Liver (tissue), 3 donors: ENCODE data around the gene LUC7L3.

ENCODE experiments used
- FOXA1 ChIP-seq: IDR thresholded peaks from 2 replicates; pipeline ENCODE4 v1.6.1; 2016; ENCODE audit warnings: antibody characterized with exemption
- GABPA ChIP-seq, 2 donors: IDR thresholded peaks in 1 of 2; conservative IDR thresholded peaks in 1 of 2; 2 replicates each; pipeline ENCODE4 v1.6.1; 2016; ENCODE audit warnings: antibody characterized with exemption in 2 of 2, mild to moderate bottlenecking in 1 of 2, moderate library complexity in 1 of 2
- JUND ChIP-seq, 2 donors: IDR thresholded peaks; 2 replicates each; pipeline ENCODE4 v1.6.1; 2016; ENCODE audit warnings: antibody characterized with exemption in 2 of 2
- MAX ChIP-seq: IDR thresholded peaks from 2 replicates; pipeline ENCODE4 v1.6.1; 2016; ENCODE audit warnings: antibody characterized with exemption
- RAD21 ChIP-seq, 2 donors: IDR thresholded peaks; 2 replicates each; pipeline ENCODE4 v1.6.1; 2016; ENCODE audit warnings: antibody characterized with exemption in 2 of 2, mild to moderate bottlenecking in 2 of 2
- TAF1 ChIP-seq: conservative IDR thresholded peaks from 2 replicates; pipeline ENCODE4 v1.6.1; 2016; ENCODE audit warnings: antibody characterized with exemption, mild to moderate bottlenecking
- ZBTB33 ChIP-seq: IDR thresholded peaks from 2 replicates; pipeline ENCODE4 v1.6.1; 2016; ENCODE audit warnings: antibody characterized with exemption
- TF ChIP-seq, protein P1 (sequence below): fragments of 150-350 bp; IDR thresholded peaks from 2 replicates; pipeline ENCODE4 v1.5.1; 2017; ENCODE audit warnings: improper control_type of control experiment, low read depth, low read length; ENCODE audit not compliant: missing input control
- TF ChIP-seq, protein P2 (sequence below): IDR thresholded peaks from 2 replicates; pipeline ENCODE4 v1.6.1; 2016; ENCODE audit warnings: antibody characterized with exemption, mild to moderate bottlenecking
- TF ChIP-seq, protein P3 (sequence below): IDR thresholded peaks from 2 replicates; pipeline ENCODE4 v1.6.1; 2016; ENCODE audit warnings: antibody characterized with exemption
- donor health status: healthy.
- donor health status: healthy.

DNA sequence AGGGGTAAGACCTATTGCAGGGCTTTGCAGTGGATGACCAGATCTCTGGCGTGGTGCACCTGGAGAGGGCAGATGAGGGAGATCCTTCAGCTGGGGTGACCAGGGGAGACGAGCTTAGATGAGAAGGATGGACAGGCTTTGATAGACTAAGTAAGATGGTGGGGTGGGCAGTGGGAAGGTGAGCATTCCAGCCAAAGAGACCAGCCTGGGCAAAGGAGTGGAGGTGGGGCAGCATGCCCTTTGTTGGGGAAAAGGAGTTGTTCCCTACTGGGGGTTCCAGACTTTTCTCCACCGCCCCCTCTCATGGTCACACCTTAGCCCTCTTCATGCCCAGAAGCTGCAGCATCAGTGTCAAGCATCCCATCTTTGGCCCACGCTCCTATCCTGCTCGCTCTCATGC, 39.3 kb upstream of the LUC7L3 start:
- TF ChIP-seq ZBTB33 (no peak), TAF1 (no peak), RAD21 (IDR thresholded peaks at IDR 0.05) (no peak), MAX (no peak), JUND (IDR thresholded peaks at IDR 0.05) (no peak), GABPA (IDR thresholded peaks at IDR 0.05 in 1 of 2, conservative IDR thresholded peaks at IDR 0.05 in 1 of 2) (no peak), FOXA1 (no peak)
- TF ChIP-seq, protein P1, sequence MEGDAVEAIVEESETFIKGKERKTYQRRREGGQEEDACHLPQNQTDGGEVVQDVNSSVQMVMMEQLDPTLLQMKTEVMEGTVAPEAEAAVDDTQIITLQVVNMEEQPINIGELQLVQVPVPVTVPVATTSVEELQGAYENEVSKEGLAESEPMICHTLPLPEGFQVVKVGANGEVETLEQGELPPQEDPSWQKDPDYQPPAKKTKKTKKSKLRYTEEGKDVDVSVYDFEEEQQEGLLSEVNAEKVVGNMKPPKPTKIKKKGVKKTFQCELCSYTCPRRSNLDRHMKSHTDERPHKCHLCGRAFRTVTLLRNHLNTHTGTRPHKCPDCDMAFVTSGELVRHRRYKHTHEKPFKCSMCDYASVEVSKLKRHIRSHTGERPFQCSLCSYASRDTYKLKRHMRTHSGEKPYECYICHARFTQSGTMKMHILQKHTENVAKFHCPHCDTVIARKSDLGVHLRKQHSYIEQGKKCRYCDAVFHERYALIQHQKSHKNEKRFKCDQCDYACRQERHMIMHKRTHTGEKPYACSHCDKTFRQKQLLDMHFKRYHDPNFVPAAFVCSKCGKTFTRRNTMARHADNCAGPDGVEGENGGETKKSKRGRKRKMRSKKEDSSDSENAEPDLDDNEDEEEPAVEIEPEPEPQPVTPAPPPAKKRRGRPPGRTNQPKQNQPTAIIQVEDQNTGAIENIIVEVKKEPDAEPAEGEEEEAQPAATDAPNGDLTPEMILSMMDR = no peak
- TF ChIP-seq, protein P2, sequence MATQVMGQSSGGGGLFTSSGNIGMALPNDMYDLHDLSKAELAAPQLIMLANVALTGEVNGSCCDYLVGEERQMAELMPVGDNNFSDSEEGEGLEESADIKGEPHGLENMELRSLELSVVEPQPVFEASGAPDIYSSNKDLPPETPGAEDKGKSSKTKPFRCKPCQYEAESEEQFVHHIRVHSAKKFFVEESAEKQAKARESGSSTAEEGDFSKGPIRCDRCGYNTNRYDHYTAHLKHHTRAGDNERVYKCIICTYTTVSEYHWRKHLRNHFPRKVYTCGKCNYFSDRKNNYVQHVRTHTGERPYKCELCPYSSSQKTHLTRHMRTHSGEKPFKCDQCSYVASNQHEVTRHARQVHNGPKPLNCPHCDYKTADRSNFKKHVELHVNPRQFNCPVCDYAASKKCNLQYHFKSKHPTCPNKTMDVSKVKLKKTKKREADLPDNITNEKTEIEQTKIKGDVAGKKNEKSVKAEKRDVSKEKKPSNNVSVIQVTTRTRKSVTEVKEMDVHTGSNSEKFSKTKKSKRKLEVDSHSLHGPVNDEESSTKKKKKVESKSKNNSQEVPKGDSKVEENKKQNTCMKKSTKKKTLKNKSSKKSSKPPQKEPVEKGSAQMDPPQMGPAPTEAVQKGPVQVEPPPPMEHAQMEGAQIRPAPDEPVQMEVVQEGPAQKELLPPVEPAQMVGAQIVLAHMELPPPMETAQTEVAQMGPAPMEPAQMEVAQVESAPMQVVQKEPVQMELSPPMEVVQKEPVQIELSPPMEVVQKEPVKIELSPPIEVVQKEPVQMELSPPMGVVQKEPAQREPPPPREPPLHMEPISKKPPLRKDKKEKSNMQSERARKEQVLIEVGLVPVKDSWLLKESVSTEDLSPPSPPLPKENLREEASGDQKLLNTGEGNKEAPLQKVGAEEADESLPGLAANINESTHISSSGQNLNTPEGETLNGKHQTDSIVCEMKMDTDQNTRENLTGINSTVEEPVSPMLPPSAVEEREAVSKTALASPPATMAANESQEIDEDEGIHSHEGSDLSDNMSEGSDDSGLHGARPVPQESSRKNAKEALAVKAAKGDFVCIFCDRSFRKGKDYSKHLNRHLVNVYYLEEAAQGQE = no peak
- TF ChIP-seq, protein P3, sequence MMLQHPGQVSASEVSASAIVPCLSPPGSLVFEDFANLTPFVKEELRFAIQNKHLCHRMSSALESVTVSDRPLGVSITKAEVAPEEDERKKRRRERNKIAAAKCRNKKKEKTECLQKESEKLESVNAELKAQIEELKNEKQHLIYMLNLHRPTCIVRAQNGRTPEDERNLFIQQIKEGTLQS = no peak
